ENCODE results near the gene ENG. TPM values are rescaled to one million over a fixed set of nuclear protein-coding genes. Genes with fewer than 3 reads are reported as not detected.
A peak's percentile ranks its signal among the peaks of the same experiment; 100 is the strongest.

Gene ENG
- total RNA-seq, 3 donors from 2014 or later = 18.3 to 35.5 (median 34.8) TPM

DNA sequence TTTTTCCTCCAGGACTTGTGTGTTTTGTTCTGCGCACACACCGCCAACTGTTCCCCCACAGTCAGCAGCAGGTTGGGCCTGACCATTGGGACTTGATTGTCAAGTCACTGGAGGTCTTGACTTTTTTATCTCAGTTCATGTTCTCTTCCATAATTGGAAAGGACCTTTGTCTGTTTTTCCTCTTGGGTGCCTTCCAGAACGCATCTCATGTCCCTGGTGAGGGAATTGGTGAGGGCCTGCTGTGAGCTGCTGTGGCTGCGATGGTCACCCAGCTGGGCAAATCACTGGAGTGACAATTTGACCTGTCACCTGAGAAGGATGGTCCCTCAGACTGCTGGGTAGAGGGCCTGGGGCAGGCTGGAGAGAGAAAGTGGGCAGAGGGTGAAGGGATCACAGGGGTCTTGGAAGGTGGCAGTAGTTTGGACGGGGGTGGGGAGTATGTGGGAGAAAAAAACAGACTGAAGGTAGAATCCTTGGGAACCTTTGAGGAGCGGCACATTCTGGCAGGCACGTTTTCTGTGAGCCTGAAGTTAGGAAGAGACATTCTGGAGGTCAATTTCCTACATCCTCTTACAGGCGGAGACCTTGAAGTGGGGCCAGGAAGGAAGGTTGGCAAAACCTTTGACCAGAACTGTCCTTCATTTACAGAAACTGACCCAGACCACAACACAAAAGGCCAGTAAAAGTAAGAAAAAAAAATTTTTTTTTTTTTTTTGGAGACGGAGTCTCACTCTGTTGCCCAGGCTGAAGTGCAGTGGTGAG, 64.2 kb downstream of the ENG start:
- intact Hi-C loops (cut with DNase I, micrococcal nuclease) = no loop called here
- ATAC-seq (no peak), DNase-seq (no peak)
- H3K4me1 ChIP-seq (ENCODE audit: low read depth) = peaks cover 15% of the 10 kb centered on the region
- TF ChIP-seq, protein P1, sequence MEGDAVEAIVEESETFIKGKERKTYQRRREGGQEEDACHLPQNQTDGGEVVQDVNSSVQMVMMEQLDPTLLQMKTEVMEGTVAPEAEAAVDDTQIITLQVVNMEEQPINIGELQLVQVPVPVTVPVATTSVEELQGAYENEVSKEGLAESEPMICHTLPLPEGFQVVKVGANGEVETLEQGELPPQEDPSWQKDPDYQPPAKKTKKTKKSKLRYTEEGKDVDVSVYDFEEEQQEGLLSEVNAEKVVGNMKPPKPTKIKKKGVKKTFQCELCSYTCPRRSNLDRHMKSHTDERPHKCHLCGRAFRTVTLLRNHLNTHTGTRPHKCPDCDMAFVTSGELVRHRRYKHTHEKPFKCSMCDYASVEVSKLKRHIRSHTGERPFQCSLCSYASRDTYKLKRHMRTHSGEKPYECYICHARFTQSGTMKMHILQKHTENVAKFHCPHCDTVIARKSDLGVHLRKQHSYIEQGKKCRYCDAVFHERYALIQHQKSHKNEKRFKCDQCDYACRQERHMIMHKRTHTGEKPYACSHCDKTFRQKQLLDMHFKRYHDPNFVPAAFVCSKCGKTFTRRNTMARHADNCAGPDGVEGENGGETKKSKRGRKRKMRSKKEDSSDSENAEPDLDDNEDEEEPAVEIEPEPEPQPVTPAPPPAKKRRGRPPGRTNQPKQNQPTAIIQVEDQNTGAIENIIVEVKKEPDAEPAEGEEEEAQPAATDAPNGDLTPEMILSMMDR (IDR thresholded peaks at IDR 0.05) = no peak
- H3K36me3 ChIP-seq (ENCODE audit: low read depth) = peaks cover 27% of the 10 kb centered on the region
- no peak overlapping the region for H3K4me3 ChIP-seq
- H3K9me3 ChIP-seq = no peaks in the 10 kb centered on the region

DNA sequence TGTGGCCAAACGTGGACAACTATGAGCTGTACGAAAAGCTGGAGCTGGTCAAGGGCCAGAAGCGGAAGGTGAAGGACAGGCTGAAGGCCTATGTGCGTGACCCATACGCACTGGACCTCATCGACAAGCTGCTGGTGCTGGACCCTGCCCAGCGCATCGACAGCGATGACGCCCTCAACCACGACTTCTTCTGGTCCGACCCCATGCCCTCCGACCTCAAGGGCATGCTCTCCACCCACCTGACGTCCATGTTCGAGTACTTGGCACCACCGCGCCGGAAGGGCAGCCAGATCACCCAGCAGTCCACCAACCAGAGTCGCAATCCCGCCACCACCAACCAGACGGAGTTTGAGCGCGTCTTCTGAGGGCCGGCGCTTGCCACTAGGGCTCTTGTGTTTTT, 65.3 kb downstream of the ENG start:
- H3K36me3 ChIP-seq (ENCODE audit: low read depth) = peaks cover 27% of the 10 kb centered on the region
- H3K4me3 ChIP-seq = no peak overlapping the region
- H3K4me1 ChIP-seq (ENCODE audit: low read depth) = peaks cover 20% of the 10 kb centered on the region
- ATAC-seq (no peak), DNase-seq (peak in 1 of 3 donors; percentile 59)
- TF ChIP-seq, protein P1 (IDR thresholded peaks at IDR 0.05) = no peak
- no peaks in the 10 kb centered on the region for H3K9me3 ChIP-seq
- intact Hi-C loops (cut with DNase I, micrococcal nuclease) = no loop called here

GRCh38 chr9:127788337-127789011, 66.0 kb downstream of the ENG start:
- H3K4me1 ChIP-seq (ENCODE audit: low read depth) = peaks cover 25% of the 10 kb centered on the region
- intact Hi-C loops (cut with DNase I, micrococcal nuclease) = no loop called here
- ATAC-seq = no peak
- no peaks in the 10 kb centered on the region for H3K9me3 ChIP-seq
- no peak for DNase-seq
- TF ChIP-seq, protein P1 (IDR thresholded peaks at IDR 0.05) = no peak
- peaks cover 27% of the 10 kb centered on the region for H3K36me3 ChIP-seq (ENCODE audit: low read depth)
- H3K4me3 ChIP-seq = no peak overlapping the region

DNA sequence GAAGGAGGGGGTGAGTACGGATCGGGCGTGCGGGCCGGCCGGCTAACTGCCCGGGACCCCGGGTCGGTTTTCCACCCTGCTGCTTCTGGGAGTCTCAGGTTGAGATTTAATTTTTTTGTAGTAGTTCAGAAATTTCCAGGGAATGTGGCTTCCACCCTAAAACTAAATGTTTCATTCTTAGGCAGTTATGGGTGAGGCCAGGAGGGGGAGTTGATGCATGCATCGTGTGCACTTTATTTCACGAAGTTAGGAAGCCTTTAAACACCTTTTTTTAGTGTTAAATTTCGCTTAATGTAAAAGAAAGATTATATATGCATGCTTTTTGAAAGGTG, 67.7 kb downstream of the ENG start:
- H3K9me3 ChIP-seq = no peaks in the 10 kb centered on the region
- ATAC-seq (no peak), DNase-seq (peak in 1 of 3 donors; percentile 32)
- peaks cover 27% of the 10 kb centered on the region for H3K36me3 ChIP-seq (ENCODE audit: low read depth)
- H3K4me3 ChIP-seq = peak overlapping the region; percentile 93
- H3K4me1 ChIP-seq (ENCODE audit: low read depth) = peaks cover 25% of the 10 kb centered on the region
- intact Hi-C loops (cut with DNase I, micrococcal nuclease) = no loop called here
- TF ChIP-seq, protein P1 (IDR thresholded peaks at IDR 0.05) = peak; percentile 18

- H3K9me3 ChIP-seq = no peaks in the 10 kb centered on the region
- TF ChIP-seq, protein P1 (IDR thresholded peaks at IDR 0.05) = no peak
- intact Hi-C loops (cut with DNase I, micrococcal nuclease) = no loop called here
- ATAC-seq (peak; percentile 82), DNase-seq (peak; percentile 92 to 96 (median 95))
- H3K36me3 ChIP-seq (ENCODE audit: low read depth) = peaks cover 27% of the 10 kb centered on the region
- H3K4me3 ChIP-seq = peak within 1 kb of the TSS; percentile 93
- peaks cover 25% of the 10 kb centered on the region for H3K4me1 ChIP-seq (ENCODE audit: low read depth)
Measured at GRCh38 chr9:127785933-127786772, 68.3 kb downstream of the ENG start, which contains the start of gene CDK9. Gene CDK9, plus strand, starts transcription at chr9:127786034. Its CDS starts 115 bp downstream, at chr9:127786149.

All from mucosa of descending colon (tissue), 3 donors.